ENCODE results near the gene PDE4B. TPM values are rescaled to one million over a fixed set of nuclear protein-coding genes. Genes with fewer than 3 reads are reported as not detected.

Gene PDE4B
- polyA plus RNA-seq, 2 of the 4 experiments (the other 2 are of a cell fraction): 20.2 to 56.8 TPM

DNA sequence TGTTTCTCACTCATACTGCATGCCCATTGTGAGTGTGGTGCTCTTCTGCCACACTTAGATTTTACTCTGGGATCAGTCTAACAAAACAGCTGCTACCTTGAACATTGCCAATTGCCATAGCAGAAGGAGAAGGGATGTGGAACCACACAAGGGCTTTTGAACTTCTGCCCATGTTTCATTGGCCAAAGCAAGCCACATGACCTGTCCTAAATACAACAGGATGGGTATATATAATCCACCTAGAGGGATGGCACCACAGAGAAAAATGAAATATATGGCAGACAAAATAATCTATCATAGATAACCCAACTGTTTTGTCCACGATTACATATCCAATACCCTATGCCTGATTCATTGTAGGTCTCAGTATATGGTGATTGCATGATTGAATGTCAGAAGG lies 26.3 kb downstream of the PDE4B start (continued):
- TF ChIP-seq NR3C1 (IDR thresholded peaks at IDR 0.05): no peak
- TF ChIP-seq HOXB13 (CRISPR knock-in tag; IDR thresholded peaks at IDR 0.05; ENCODE audit: low read depth): no peak
- no peak for TF ChIP-seq RARB (CRISPR knock-in tag; IDR thresholded peaks at IDR 0.05)

GRCh38 chr1:65820983-65821382 lies 28.3 kb downstream of the PDE4B start:
- ChIA-PET CTCF (no interaction called here), POLR2A (no interaction called here)
- TF ChIP-seq ZC3H11A (IDR thresholded peaks at IDR 0.05): no peak
- TF ChIP-seq, protein P1, sequence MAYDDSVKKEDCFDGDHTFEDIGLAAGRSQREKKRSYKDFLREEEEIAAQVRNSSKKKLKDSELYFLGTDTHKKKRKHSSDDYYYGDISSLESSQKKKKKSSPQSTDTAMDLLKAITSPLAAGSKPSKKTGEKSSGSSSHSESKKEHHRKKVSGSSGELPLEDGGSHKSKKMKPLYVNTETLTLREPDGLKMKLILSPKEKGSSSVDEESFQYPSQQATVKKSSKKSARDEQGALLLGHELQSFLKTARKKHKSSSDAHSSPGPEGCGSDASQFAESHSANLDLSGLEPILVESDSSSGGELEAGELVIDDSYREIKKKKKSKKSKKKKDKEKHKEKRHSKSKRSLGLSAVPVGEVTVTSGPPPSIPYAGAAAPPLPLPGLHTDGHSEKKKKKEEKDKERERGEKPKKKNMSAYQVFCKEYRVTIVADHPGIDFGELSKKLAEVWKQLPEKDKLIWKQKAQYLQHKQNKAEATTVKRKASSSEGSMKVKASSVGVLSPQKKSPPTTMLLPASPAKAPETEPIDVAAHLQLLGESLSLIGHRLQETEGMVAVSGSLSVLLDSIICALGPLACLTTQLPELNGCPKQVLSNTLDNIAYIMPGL (CRISPR knock-in tag; IDR thresholded peaks at IDR 0.05; ENCODE audit: borderline replicate concordance): no peak
- TF ChIP-seq MAZ (IDR thresholded peaks at IDR 0.05; ENCODE audit: borderline replicate concordance, low read depth, low read length): no peak
- TF ChIP-seq SMC3 (IDR thresholded peaks at IDR 0.05): no peak
- H3K4me2 ChIP-seq: no peak overlapping the region
- no peak overlapping the region for H3K4me3 ChIP-seq
- WGBS (ENCODE audit: missing lambda C conversion rate): 94% methylated on average over 1 of the region's 1 CpG
- FAIRE-seq (no peak), DNase-seq (ENCODE audit: low read depth in 1 of 2, low spot score in 1 of 2) (peak in 1 of 2 experiments; percentile 1), ATAC-seq (peak; percentile 33 to 43; a peak in 1 of 6 replicates)
- no peaks in the 10 kb centered on the region for H3K9me3 ChIP-seq
- no peak overlapping the region for H3K27ac ChIP-seq
- H3K4me1 ChIP-seq: no peaks in the 10 kb centered on the region

DNA sequence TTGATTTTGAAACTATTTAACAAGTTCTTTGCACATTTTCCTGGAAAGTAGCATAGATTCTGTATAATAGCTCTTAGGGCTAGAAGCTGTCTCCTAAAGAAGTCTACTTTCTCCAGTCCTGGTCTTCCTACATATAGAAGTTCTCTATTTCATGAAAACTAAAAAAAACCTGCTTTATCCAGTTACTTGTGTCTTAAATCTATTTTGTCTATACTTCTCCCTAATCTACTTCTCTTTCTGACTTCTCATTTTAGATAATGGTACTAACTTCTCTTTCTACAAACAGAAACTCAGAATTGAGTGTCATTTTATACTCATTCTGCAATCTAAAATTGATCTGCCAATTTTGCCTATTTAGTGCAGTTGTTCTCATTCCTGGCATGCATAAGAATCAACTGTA lies 28.7 kb downstream of the PDE4B start:
- Histone ChIP-seq H3K4me3 (no peak overlapping the region), H3K27ac (no peak overlapping the region), H3K4me2 (no peak overlapping the region), H3K9me3 (no peaks in the 10 kb centered on the region), H3K4me1 (no peaks in the 10 kb centered on the region)
- ATAC-seq (no peak), FAIRE-seq (no peak), DNase-seq (ENCODE audit: low read depth in 1 of 2, low spot score in 1 of 2) (no peak)
- ChIA-PET POLR2A (no interaction called here), CTCF (no interaction called here)
- TF ChIP-seq KDM1A (IDR thresholded peaks at IDR 0.05; ENCODE audit: low read depth): no peak
- no peak for TF ChIP-seq HOXB5 (CRISPR knock-in tag; IDR thresholded peaks at IDR 0.05)
- no peak for TF ChIP-seq RNF2 (IDR thresholded peaks at IDR 0.05; ENCODE audit: borderline replicate concordance, low read depth)
- no peak for TF ChIP-seq SMC3 (IDR thresholded peaks at IDR 0.05)
- no peak for TF ChIP-seq ZFP36 (IDR thresholded peaks at IDR 0.05; ENCODE audit: borderline replicate concordance, partially characterized antibody)
- TF ChIP-seq RFX5 (IDR thresholded peaks at IDR 0.05): no peak
- TF ChIP-seq PBX3 (IDR thresholded peaks at IDR 0.05): no peak
- TF ChIP-seq CBX8 (IDR thresholded peaks at IDR 0.05): no peak
- TF ChIP-seq ZSCAN20 (CRISPR knock-in tag; IDR thresholded peaks at IDR 0.05): no peak
- TF ChIP-seq MAZ (IDR thresholded peaks at IDR 0.05; ENCODE audit: borderline replicate concordance, low read depth, low read length): no peak
- no peak for TF ChIP-seq CEBPB (IDR thresholded peaks at IDR 0.05)
- TF ChIP-seq ZNF302 (CRISPR knock-in tag; IDR thresholded peaks at IDR 0.05): no peak
- TF ChIP-seq HOXB13 (CRISPR knock-in tag; IDR thresholded peaks at IDR 0.05; ENCODE audit: low read depth): no peak
- TF ChIP-seq, protein P1 (CRISPR knock-in tag; IDR thresholded peaks at IDR 0.05; ENCODE audit: borderline replicate concordance): no peak
- TF ChIP-seq, protein P2, sequence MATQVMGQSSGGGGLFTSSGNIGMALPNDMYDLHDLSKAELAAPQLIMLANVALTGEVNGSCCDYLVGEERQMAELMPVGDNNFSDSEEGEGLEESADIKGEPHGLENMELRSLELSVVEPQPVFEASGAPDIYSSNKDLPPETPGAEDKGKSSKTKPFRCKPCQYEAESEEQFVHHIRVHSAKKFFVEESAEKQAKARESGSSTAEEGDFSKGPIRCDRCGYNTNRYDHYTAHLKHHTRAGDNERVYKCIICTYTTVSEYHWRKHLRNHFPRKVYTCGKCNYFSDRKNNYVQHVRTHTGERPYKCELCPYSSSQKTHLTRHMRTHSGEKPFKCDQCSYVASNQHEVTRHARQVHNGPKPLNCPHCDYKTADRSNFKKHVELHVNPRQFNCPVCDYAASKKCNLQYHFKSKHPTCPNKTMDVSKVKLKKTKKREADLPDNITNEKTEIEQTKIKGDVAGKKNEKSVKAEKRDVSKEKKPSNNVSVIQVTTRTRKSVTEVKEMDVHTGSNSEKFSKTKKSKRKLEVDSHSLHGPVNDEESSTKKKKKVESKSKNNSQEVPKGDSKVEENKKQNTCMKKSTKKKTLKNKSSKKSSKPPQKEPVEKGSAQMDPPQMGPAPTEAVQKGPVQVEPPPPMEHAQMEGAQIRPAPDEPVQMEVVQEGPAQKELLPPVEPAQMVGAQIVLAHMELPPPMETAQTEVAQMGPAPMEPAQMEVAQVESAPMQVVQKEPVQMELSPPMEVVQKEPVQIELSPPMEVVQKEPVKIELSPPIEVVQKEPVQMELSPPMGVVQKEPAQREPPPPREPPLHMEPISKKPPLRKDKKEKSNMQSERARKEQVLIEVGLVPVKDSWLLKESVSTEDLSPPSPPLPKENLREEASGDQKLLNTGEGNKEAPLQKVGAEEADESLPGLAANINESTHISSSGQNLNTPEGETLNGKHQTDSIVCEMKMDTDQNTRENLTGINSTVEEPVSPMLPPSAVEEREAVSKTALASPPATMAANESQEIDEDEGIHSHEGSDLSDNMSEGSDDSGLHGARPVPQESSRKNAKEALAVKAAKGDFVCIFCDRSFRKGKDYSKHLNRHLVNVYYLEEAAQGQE (IDR thresholded peaks at IDR 0.05): no peak
- TF ChIP-seq FOXS1 (CRISPR knock-in tag; IDR thresholded peaks at IDR 0.05): no peak
- TF ChIP-seq POLR2AphosphoS2 (conservative IDR thresholded peaks at IDR 0.05; ENCODE audit: low read length): no peak
- TF ChIP-seq EP300 (IDR thresholded peaks at IDR 0.05): no peak
- TF ChIP-seq EHMT2 (IDR thresholded peaks at IDR 0.05; ENCODE audit: low read depth): no peak

All from A549 (cell line).